Measurements from ENCODE around the gene SLC7A8. TPM values are rescaled to one million over a fixed set of nuclear protein-coding genes. Genes with fewer than 3 reads are reported as not detected.

SLC7A8 gene
- total RNA-seq, 1 donor from 2014 or later = 56.5 TPM

DNA sequence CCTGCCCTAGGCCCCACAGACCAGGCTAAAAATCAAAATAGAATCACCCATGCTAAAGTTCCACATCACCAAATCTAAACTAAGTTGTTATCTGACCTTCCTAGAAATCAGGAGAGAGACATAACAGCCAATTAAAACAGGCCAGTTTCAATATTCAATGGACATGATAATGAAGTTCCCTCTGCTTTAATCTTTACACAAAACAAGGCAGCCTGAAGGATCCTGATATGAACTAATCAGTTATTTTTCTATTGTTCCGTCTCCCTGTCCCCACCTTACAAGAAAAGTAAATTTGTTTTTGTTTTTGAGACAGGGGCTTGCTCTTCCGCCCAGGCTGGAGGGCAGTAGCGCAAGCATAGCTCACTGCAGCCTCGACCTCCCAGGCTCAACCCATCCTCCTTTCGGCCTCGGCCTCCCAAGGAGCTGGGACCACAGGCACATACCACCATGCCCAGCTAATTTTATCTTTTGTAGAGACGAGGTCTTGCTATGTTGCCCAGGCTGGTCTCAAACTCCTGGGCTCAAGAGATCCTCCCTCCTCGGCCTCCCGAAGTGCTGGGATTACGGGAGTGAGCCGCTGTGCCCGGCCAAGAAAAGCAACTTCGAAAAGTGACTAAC, 59.0 kb downstream of the SLC7A8 start:
- Histone ChIP-seq H3K27me3 (no peaks in the 10 kb centered on the region), H3K79me2 (ENCODE audit: low read depth) (no peaks in the 10 kb centered on the region), H3K9me3 (ENCODE audit: low read depth) (no peaks in the 10 kb centered on the region), H3K4me1 (peaks cover 18% of the 10 kb centered on the region), H4K20me1 (ENCODE audit: low read depth) (no peaks in the 10 kb centered on the region), H3K4me3 (no peak overlapping the region), H2AFZ (replicated peaks) (no peak overlapping the region), H3K9ac (no peak overlapping the region), H3K4me2 (no peak overlapping the region), H3K27ac (no peak overlapping the region), H3F3A (ENCODE audit: low read depth) (peaks cover 24% of the 10 kb centered on the region), H3K36me3 (no peaks in the 10 kb centered on the region)
- Mint-ChIP-seq H3K27ac (no peak overlapping the region), H3K36me3 (peaks cover 17% of the 10 kb centered on the region), H3K27me3 (ENCODE audit: insufficient read depth, low read depth) (peaks cover 2% of the 10 kb centered on the region), H3K9me3 (peaks cover 2% of the 10 kb centered on the region), H3K4me1 (peaks cover 47% of the 10 kb centered on the region), H3K4me3 (no peak overlapping the region)
- DNase-seq (ENCODE audit: low spot score) = no peak
- no peak for TF ChIP-seq EZH2 (IDR thresholded peaks at IDR 0.05)
- TF ChIP-seq, protein P1, sequence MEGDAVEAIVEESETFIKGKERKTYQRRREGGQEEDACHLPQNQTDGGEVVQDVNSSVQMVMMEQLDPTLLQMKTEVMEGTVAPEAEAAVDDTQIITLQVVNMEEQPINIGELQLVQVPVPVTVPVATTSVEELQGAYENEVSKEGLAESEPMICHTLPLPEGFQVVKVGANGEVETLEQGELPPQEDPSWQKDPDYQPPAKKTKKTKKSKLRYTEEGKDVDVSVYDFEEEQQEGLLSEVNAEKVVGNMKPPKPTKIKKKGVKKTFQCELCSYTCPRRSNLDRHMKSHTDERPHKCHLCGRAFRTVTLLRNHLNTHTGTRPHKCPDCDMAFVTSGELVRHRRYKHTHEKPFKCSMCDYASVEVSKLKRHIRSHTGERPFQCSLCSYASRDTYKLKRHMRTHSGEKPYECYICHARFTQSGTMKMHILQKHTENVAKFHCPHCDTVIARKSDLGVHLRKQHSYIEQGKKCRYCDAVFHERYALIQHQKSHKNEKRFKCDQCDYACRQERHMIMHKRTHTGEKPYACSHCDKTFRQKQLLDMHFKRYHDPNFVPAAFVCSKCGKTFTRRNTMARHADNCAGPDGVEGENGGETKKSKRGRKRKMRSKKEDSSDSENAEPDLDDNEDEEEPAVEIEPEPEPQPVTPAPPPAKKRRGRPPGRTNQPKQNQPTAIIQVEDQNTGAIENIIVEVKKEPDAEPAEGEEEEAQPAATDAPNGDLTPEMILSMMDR (IDR thresholded peaks at IDR 0.05) = no peak

DNA sequence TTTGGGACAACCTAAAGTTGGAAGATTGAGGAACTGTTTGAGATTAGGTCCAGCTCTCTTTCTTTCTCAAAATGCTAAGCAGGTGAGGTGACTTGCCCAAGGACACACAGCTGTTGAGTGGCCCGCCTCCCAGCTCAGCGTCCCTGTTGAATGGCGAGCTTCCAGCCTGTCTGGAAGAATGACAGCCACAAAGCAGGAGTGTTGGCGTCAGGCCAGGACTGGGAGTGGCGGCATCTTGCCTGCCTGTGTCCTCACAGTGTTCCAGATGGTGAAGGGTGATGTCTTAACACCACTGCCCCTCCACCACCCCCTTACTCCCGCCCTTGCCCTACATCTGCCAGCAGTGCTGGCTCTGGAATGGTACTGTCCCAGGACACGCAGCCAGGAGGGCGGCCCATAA, 60.0 kb downstream of the SLC7A8 start:
- Histone ChIP-seq H3K36me3 (no peaks in the 10 kb centered on the region), H3K4me1 (peaks cover 18% of the 10 kb centered on the region), H3K4me3 (no peak overlapping the region), H3K9ac (no peak overlapping the region), H3F3A (ENCODE audit: low read depth) (peaks cover 24% of the 10 kb centered on the region), H3K4me2 (no peak overlapping the region), H3K79me2 (ENCODE audit: low read depth) (no peaks in the 10 kb centered on the region), H3K27ac (no peak overlapping the region), H2AFZ (replicated peaks) (no peak overlapping the region), H3K9me3 (ENCODE audit: low read depth) (no peaks in the 10 kb centered on the region), H4K20me1 (ENCODE audit: low read depth) (no peaks in the 10 kb centered on the region), H3K27me3 (no peaks in the 10 kb centered on the region)
- TF ChIP-seq, protein P1 (IDR thresholded peaks at IDR 0.05) = no peak
- TF ChIP-seq EZH2 (IDR thresholded peaks at IDR 0.05) (no peak), EZH2phosphoT487 (IDR thresholded peaks at IDR 0.05) (no peak)
- peaks cover 47% of the 10 kb centered on the region for H3K4me1 Mint-ChIP-seq
- no peak overlapping the region for H3K4me3 Mint-ChIP-seq
- no peak overlapping the region for H3K27ac Mint-ChIP-seq
- peaks cover 12% of the 10 kb centered on the region for H3K36me3 Mint-ChIP-seq
- DNase-seq (ENCODE audit: low spot score) = no peak
- peaks cover 2% of the 10 kb centered on the region for H3K9me3 Mint-ChIP-seq
- peaks cover 2% of the 10 kb centered on the region for H3K27me3 Mint-ChIP-seq (ENCODE audit: insufficient read depth, low read depth)

DNA sequence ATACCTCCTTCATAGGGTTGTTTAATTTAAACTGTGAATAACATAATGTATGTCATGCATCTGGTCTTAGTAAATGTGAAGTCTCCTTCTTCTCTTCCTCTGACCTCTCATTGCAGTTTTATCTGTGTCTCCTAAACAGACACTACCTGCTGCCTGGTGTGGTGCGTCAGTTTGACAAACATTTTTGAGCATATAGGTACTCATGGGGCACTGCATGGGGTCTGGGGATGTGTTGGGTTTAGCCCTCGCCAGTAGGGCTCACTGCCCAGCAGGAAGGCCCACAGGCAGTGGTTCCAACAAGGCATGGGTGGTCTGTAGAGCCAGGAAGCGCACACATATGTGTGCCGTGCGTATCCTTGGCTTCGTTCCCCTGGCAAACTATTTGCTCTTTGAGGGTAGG, 61.4 kb downstream of the SLC7A8 start:
- no peak overlapping the region for H3K9ac ChIP-seq
- H3K4me2 ChIP-seq = no peak overlapping the region
- H3K27me3 Mint-ChIP-seq (ENCODE audit: insufficient read depth, low read depth) = peaks cover 2% of the 10 kb centered on the region
- H3K9me3 ChIP-seq (ENCODE audit: low read depth) = no peaks in the 10 kb centered on the region
- TF ChIP-seq EZH2phosphoT487 (IDR thresholded peaks at IDR 0.05) (no peak), EZH2 (IDR thresholded peaks at IDR 0.05) (no peak)
- TF ChIP-seq, protein P1 (IDR thresholded peaks at IDR 0.05) = no peak
- H3K79me2 ChIP-seq (ENCODE audit: low read depth) = no peaks in the 10 kb centered on the region
- DNase-seq (ENCODE audit: low spot score) = no peak
- no peak overlapping the region for H3K4me3 Mint-ChIP-seq
- no peak overlapping the region for H3K27ac ChIP-seq
- H2AFZ ChIP-seq (replicated peaks) = no peak overlapping the region
- peaks cover 18% of the 10 kb centered on the region for H3K4me1 ChIP-seq
- peaks cover 50% of the 10 kb centered on the region for H3K4me1 Mint-ChIP-seq
- H4K20me1 ChIP-seq (ENCODE audit: low read depth) = no peaks in the 10 kb centered on the region
- no peaks in the 10 kb centered on the region for H3K27me3 ChIP-seq
- H3K36me3 ChIP-seq = no peaks in the 10 kb centered on the region
- H3K36me3 Mint-ChIP-seq = peaks cover 6% of the 10 kb centered on the region
- H3K9me3 Mint-ChIP-seq = peaks cover 2% of the 10 kb centered on the region
- H3K27ac Mint-ChIP-seq = peak overlapping the region; percentile 89
- H3K4me3 ChIP-seq = no peak overlapping the region
- H3F3A ChIP-seq (ENCODE audit: low read depth) = peaks cover 24% of the 10 kb centered on the region

Measured in neural progenitor cell (in vitro differentiated cells).